GM12801 (cell line): Measurements from ENCODE around the gene SOX15.

Source experiments
- CTCF ChIP-seq: IDR thresholded peaks from one replicate; pipeline ENCODE4 v1.5.1; 2011; ENCODE audit warnings: control low read depth; ENCODE audit not compliant: insufficient read length; ENCODE audit errors: extremely low read depth

SOX15 gene

GRCh38 chr17:7561589-7562207, 28.2 kb downstream of the SOX15 start, which contains the start of gene SENP3:
Gene SENP3, plus strand, starts transcription at chr17:7561919. Its CDS starts 1,158 bp downstream, at chr17:7563077.
- TF ChIP-seq CTCF: no peak

GRCh38 chr17:7561028-7561575, 28.8 kb downstream of the SOX15 start:
- TF ChIP-seq CTCF: no peak

GRCh38 chr17:7560172-7561027, 29.5 kb downstream of the SOX15 start:
- TF ChIP-seq CTCF: no peak

GRCh38 chr17:7559320-7560171, 30.3 kb downstream of the SOX15 start:
- no peak for TF ChIP-seq CTCF

- no peak for TF ChIP-seq CTCF
These were observed 31.2 kb downstream of the SOX15 start, which contains the start of gene TNFSF13 for GRCh38 chr17:7558544-7559319. Gene TNFSF13, plus strand, starts transcription at chr17:7558750. Its CDS starts 290 bp downstream, at chr17:7559040.

- TF ChIP-seq CTCF: no peak
These were observed 31.9 kb downstream of the SOX15 start for GRCh38 chr17:7557775-7558543.
